HG03025 (cell line): ENCODE data around the gene NPTN.

ENCODE experiments used
- ATAC-seq: cut with Tn5 transposase; IDR thresholded peaks from one replicate; pipeline ENCODE4 v1.9.1; 2021; ENCODE audit warnings: mild to moderate bottlenecking, moderate library complexity; ENCODE audit not compliant: unreplicated experiment, low FRiP score

NPTN gene

GRCh38 chr15:73527598-73527997 is 105.6 kb downstream of the NPTN start:
- ATAC-seq, result no peak

- no peak for ATAC-seq
Measured at GRCh38 chr15:73524919-73525318, 108.3 kb downstream of the NPTN start.

GRCh38 chr15:73522011-73522410 is 111.2 kb downstream of the NPTN start:
- ATAC-seq, result no peak

GRCh38 chr15:73518876-73519733 is 114.1 kb downstream of the NPTN start:
- no peak for ATAC-seq

GRCh38 chr15:73518180-73518862 is 114.9 kb downstream of the NPTN start:
- no peak for ATAC-seq

GRCh38 chr15:73517566-73517965 is 115.6 kb downstream of the NPTN start:
- ATAC-seq, result no peak

GRCh38 chr15:73515527-73515926 is 117.7 kb downstream of the NPTN start:
- no peak for ATAC-seq
